ENCODE measurements around the gene KLRF2.
"Not testable (repeated sequence)": the region's sequence is repeated elsewhere in the genome, so short reads cannot be mapped to it uniquely, and the experiment has no call there.

The KLRF2 gene

GRCh38 chr12:9869307-9870161 is 11.8 kb upstream of the KLRF2 start, which contains the start of gene CLEC2B:
Gene CLEC2B (minus strand): TSS chr12:9869354.
- DNase-seq (ENCODE audit: insufficient read length, low spot score) (no peak), FAIRE-seq (peak; percentile 94)
- TF ChIP-seq POLR2A (IDR thresholded peaks at IDR 0.05; ENCODE audit: low read depth, low read length) = no peak

GRCh38 chr12:9870286-9870866 is 10.9 kb upstream of the KLRF2 start:
- DNase-seq (ENCODE audit: insufficient read length, low spot score) = no peak
- TF ChIP-seq POLR2A (IDR thresholded peaks at IDR 0.05; ENCODE audit: low read depth, low read length) = no peak

GRCh38 chr12:9872162-9872561 is 9.1 kb upstream of the KLRF2 start:
- FAIRE-seq = no peak
- TF ChIP-seq POLR2A (IDR thresholded peaks at IDR 0.05; ENCODE audit: low read depth, low read length) = no peak
- DNase-seq (ENCODE audit: insufficient read length, low spot score) = no peak

More at GRCh38 chr12:9870286-9870866, 10.9 kb upstream of the KLRF2 start:
- peak; percentile 86 for FAIRE-seq

- no peak for FAIRE-seq
- DNase-seq (ENCODE audit: insufficient read length, low spot score) = no peak
- TF ChIP-seq POLR2A (IDR thresholded peaks at IDR 0.05; ENCODE audit: low read depth, low read length) = no peak
Observed at GRCh38 chr12:9872742-9873141, 8.5 kb upstream of the KLRF2 start.

- not testable (repeated sequence) for DNase-seq (ENCODE audit: insufficient read length, low spot score); FAIRE-seq
Observed at GRCh38 chr12:9876120-9876519, 5.2 kb upstream of the KLRF2 start.

- no peak for DNase-seq (ENCODE audit: insufficient read length, low spot score)
- TF ChIP-seq POLR2A (IDR thresholded peaks at IDR 0.05; ENCODE audit: low read depth, low read length) = no peak
- FAIRE-seq = no peak
Observed at GRCh38 chr12:9880532-9881078, 684 bp upstream of the KLRF2 start.

- FAIRE-seq (no peak), DNase-seq (ENCODE audit: insufficient read length, low spot score) (no peak)
- no peak for TF ChIP-seq POLR2A (IDR thresholded peaks at IDR 0.05; ENCODE audit: low read depth, low read length)
Observed at GRCh38 chr12:9881988-9882387, 699 bp downstream of the KLRF2 start.

GRCh38 chr12:9883175-9883574 is 1.9 kb downstream of the KLRF2 start:
- no peak for TF ChIP-seq POLR2A (IDR thresholded peaks at IDR 0.05; ENCODE audit: low read depth, low read length)
- FAIRE-seq (no peak), DNase-seq (ENCODE audit: insufficient read length, low spot score) (no peak)

- peak; percentile 15 for FAIRE-seq
- DNase-seq (ENCODE audit: insufficient read length, low spot score) = no peak
Observed at GRCh38 chr12:9888665-9889273, 7.5 kb downstream of the KLRF2 start.

GRCh38 chr12:9895215-9895971 is 14.1 kb downstream of the KLRF2 start:
- no peak for DNase-seq (ENCODE audit: insufficient read length, low spot score)
- TF ChIP-seq POLR2A (IDR thresholded peaks at IDR 0.05; ENCODE audit: low read depth, low read length) = no peak
- no peak for FAIRE-seq

More at GRCh38 chr12:9888665-9889273, 7.5 kb downstream of the KLRF2 start:
- TF ChIP-seq POLR2A (IDR thresholded peaks at IDR 0.05; ENCODE audit: low read depth, low read length) = no peak

- no peak for FAIRE-seq
- TF ChIP-seq POLR2A (IDR thresholded peaks at IDR 0.05; ENCODE audit: low read depth, low read length) = no peak
- DNase-seq (ENCODE audit: insufficient read length, low spot score) = no peak
Observed at GRCh38 chr12:9897535-9897934, 16.2 kb downstream of the KLRF2 start.

GRCh38 chr12:9899209-9899608 is 17.9 kb downstream of the KLRF2 start:
- FAIRE-seq (no peak), DNase-seq (ENCODE audit: insufficient read length, low spot score) (no peak)
- TF ChIP-seq POLR2A (IDR thresholded peaks at IDR 0.05; ENCODE audit: low read depth, low read length) = no peak

- DNase-seq (ENCODE audit: insufficient read length, low spot score) = no peak
- FAIRE-seq = no peak
- TF ChIP-seq POLR2A (IDR thresholded peaks at IDR 0.05; ENCODE audit: low read depth, low read length) = no peak
Observed at GRCh38 chr12:9900930-9901329, 19.6 kb downstream of the KLRF2 start.
